Stimulated activated memory B cell treated with anti-CD40 and anti-IgM and Interleukin-4, amounts not matched to agents 10 μg/mL and 1 μg/mL and 100 μg/mL, for 72 hours (primary cell): ENCODE data around the gene ARAP1.

Source experiments
- ATAC-seq: fragments of 150-1000 bp; cut with Tn5 transposase; 2 replicates; pipeline ENCODE4 v1.10.0; 2021
- H3K27ac Mint-ChIP-seq: one replicate; pipeline ENCODE4 v1.8.0; 2022; ENCODE audit warnings: mild to moderate bottlenecking, mixed read lengths
- H3K27me3 Mint-ChIP-seq: one replicate; pipeline ENCODE4 v1.8.0; 2022; ENCODE audit warnings: mixed read lengths
- H3K36me3 Mint-ChIP-seq: one replicate; pipeline ENCODE4 v1.8.0; 2022; ENCODE audit warnings: mixed read lengths
- H3K4me1 Mint-ChIP-seq: one replicate; pipeline ENCODE4 v1.8.0; 2022; ENCODE audit warnings: mixed read lengths
- H3K4me3 Mint-ChIP-seq: one replicate; pipeline ENCODE4 v1.8.0; 2022; ENCODE audit warnings: mild to moderate bottlenecking, moderate library complexity, mixed read lengths
- H3K9me3 Mint-ChIP-seq: one replicate; pipeline ENCODE4 v1.8.0; 2022; ENCODE audit warnings: mixed read lengths

The ARAP1 gene

DNA sequence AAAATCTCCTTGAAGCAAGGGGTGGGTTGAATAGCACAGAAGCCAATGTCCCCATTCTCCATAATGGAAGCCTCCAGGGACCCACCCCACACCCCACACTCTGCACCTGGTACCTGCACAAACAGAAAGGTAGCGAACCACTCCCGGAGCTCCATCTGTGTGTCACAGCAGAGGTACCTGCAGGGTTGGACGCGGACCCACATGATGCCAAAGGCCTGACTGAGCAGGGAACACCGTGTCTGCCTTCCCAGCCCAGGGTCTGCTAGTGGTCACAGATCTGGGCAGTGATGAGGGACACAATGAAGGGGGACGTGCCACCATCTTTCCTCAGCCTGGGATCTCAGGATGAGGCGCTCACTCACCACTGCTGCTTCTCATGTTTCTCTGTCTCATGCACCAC, 64.9 kb downstream of the ARAP1 start:
- Mint-ChIP-seq H3K27ac (peak overlapping the region; percentile 14), H3K4me1 (peaks cover 6% of the 10 kb centered on the region), H3K36me3 (peaks cover 32% of the 10 kb centered on the region), H3K27me3 (no peaks in the 10 kb centered on the region), H3K4me3 (no peak overlapping the region), H3K9me3 (no peaks in the 10 kb centered on the region)
- no peak for ATAC-seq

DNA sequence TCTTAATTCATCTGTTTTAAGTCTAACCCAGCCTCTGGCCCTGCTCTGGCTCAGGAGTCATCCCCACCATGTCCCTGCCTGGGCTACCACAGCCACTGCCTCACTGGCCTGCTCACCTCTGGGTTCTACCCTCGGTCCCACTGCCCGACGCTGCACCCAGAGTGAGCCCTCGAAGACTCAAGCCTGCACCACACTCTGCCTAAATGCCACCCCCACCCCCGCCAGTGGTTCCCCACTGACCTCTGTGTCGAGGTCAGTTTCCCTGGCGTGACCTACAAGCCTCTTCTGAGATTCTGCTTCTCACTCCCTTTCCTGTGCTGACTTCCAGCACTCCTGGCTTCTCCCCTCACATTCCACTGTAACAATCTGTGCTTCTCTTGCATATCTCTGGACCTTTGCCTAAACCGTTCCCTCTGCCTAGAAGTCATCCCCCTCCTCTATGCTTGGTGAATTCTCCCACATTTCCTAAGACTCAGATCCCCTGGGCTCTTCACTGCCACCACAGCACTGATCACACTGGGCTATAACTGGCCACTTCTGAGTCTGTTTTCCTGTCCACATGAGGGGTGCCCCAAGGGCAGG, 65.5 kb downstream of the ARAP1 start:
- Mint-ChIP-seq H3K4me1 (peaks cover 6% of the 10 kb centered on the region), H3K4me3 (no peak overlapping the region), H3K27me3 (no peaks in the 10 kb centered on the region), H3K27ac (peak overlapping the region; percentile 14), H3K9me3 (no peaks in the 10 kb centered on the region), H3K36me3 (peaks cover 26% of the 10 kb centered on the region)
- no peak for ATAC-seq

DNA sequence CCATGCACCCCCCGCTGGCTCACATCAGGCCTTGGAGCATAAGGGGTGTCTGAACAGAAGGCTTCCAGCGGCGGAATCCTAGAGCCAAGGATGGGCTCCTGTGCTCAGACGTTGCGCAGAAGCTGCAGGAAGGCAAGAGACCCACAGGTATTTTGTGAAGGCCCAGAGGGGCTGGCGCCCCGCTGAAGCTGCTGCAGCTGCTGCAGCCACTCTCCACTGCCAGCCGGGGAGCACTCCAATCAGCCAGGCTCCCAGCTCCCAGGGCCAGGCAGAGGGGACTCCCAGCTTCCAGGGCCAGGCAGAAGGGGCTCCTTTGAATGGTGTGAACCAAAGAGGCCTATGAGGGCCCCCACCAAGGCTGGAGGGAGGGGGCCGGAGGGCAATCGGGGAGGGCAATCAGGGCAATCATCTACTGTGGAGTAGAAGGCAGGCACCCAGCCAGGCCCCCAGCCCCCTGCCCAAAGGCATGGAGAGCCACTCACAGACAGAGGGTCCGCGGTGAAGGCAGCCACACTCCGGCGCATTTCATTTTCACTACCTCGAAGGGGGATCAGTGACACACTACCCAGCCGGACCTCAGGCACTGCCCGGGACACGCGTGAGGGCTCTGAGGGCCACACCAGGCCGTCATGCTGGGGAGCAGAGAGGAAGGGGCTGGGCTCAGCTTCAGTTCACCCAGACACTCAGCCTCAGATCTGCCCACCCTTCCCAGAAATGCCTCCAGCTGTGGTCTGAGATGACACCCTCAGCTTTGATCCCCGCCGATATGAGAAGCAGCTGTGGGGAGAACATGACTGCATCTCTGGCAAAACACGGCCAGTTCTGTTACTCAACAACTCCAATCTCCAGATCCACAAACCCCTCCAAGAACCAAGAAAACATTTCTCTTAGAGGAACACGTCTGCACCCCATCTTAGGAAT, 66.4 kb downstream of the ARAP1 start:
- Mint-ChIP-seq H3K4me1 (peaks cover 12% of the 10 kb centered on the region), H3K27ac (peak overlapping the region; percentile 14), H3K36me3 (peaks cover 20% of the 10 kb centered on the region), H3K27me3 (no peaks in the 10 kb centered on the region), H3K9me3 (no peaks in the 10 kb centered on the region), H3K4me3 (no peak overlapping the region)
- no peak for ATAC-seq

DNA sequence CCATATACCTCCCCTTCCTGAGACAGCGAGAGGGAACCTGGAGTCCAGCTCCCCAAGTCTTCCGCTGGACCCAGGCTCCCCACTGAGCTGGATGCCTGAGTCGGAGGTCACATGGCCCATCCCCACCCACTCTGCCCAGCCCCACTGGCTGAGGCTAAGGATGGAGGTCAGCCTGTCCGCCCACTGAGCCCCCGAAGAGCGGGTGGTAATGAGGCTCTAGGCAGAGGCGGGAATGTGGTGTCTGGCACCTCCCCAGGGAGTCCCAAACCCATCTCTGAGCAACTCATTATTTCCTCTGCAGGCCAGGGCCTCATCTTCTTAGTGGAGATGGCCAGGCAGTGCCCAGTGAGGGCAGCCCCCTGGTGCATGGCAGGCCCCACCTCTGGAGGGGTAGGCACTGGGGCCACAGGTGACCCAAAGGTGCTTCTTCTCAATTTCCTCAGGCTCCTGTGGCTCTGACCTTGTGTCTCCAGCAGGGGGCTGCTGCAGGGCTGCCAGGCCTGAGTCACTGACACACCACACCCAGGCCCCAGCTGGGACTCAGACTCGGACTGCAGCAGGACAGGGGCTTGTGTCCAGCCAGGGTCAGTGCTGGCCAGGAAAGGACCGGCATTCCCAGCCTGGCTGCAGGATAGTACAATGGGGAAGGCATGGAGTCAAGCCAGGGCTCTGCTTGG, 67.8 kb downstream of the ARAP1 start:
- H3K9me3 Mint-ChIP-seq, result no peaks in the 10 kb centered on the region
- ATAC-seq, result peak; percentile 73
- H3K27me3 Mint-ChIP-seq, result no peaks in the 10 kb centered on the region
- peaks cover 12% of the 10 kb centered on the region for H3K4me1 Mint-ChIP-seq
- H3K36me3 Mint-ChIP-seq, result peaks cover 12% of the 10 kb centered on the region
- H3K4me3 Mint-ChIP-seq, result no peak overlapping the region
- H3K27ac Mint-ChIP-seq, result peak overlapping the region; percentile 55

DNA sequence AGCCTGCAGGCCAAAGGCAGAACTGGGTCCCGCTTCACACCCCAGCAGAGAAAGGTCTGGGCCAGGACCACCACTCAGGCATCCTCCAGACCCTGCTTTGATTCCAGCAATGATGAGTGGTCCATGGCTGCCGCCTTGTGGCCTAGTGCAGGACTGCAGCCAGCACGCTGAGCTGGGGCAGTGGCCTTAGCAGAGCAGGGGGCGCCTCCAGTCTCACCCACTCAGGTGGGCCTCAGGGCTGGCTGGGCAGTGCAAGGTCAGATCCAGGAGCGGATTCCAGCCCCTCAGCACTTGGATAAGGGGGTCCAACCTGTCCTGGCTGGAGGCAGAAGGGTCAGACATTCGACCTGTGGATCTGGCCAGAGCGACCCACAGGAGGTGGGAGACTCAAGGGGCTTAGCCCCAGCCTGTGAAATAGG, 68.4 kb downstream of the ARAP1 start:
- Mint-ChIP-seq H3K4me3 (no peak overlapping the region), H3K4me1 (peaks cover 18% of the 10 kb centered on the region), H3K27ac (no peak overlapping the region), H3K9me3 (no peaks in the 10 kb centered on the region), H3K27me3 (no peaks in the 10 kb centered on the region), H3K36me3 (peaks cover 11% of the 10 kb centered on the region)
- peak; percentile 70 for ATAC-seq

DNA sequence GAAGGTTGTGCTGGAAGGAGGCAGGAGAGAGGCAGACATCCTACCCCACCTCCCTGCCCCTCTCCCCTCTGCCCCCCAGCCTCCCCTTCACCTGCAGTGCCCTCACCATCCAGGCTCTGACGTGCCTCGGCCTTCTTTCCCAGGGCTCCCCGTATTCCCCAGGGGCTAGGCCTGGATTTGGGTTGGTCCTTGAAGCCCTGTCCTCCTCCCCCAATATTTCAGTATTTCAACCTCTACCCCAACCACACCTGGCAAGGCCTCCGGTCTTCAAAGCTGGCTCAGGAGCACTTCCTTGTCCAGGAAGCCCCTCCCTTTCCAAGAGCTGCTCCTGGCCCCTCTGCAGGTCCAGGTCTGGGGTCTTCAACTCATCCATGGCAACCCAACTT, 69.4 kb downstream of the ARAP1 start:
- no peak for ATAC-seq
- Mint-ChIP-seq H3K4me3 (no peak overlapping the region), H3K9me3 (no peaks in the 10 kb centered on the region), H3K27me3 (peaks cover 8% of the 10 kb centered on the region), H3K36me3 (peaks cover 11% of the 10 kb centered on the region), H3K4me1 (peaks cover 24% of the 10 kb centered on the region), H3K27ac (no peak overlapping the region)

DNA sequence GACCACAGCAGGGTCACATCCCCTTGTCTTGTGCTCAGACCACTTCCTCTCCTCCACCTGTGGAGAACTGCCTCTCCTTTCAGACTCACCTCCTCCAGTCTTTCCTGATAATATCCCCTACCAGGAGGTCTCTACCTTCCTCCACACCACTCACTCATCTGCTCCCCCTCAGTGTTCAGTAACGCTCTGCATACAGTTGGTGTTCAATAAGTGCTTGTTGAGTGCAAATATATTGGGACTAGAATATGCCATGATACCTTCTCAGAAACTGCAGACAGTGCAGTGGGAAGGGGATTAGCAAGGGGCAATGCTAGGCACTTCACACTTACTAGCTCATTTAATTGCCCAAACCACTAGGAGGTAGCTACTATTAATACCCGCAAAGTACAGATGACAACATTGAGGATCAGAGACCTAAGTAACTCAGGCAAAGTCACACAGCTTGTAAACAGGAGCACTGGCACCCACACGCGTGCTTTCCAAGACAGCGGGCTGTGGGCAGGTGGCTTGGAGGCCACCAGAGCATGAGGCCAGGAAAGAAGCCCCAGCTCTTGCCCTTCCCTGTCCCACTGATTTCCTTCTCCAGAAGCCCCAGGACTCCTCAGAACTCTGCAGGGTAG, 69.9 kb downstream of the ARAP1 start:
- peaks cover 27% of the 10 kb centered on the region for H3K4me1 Mint-ChIP-seq

DNA sequence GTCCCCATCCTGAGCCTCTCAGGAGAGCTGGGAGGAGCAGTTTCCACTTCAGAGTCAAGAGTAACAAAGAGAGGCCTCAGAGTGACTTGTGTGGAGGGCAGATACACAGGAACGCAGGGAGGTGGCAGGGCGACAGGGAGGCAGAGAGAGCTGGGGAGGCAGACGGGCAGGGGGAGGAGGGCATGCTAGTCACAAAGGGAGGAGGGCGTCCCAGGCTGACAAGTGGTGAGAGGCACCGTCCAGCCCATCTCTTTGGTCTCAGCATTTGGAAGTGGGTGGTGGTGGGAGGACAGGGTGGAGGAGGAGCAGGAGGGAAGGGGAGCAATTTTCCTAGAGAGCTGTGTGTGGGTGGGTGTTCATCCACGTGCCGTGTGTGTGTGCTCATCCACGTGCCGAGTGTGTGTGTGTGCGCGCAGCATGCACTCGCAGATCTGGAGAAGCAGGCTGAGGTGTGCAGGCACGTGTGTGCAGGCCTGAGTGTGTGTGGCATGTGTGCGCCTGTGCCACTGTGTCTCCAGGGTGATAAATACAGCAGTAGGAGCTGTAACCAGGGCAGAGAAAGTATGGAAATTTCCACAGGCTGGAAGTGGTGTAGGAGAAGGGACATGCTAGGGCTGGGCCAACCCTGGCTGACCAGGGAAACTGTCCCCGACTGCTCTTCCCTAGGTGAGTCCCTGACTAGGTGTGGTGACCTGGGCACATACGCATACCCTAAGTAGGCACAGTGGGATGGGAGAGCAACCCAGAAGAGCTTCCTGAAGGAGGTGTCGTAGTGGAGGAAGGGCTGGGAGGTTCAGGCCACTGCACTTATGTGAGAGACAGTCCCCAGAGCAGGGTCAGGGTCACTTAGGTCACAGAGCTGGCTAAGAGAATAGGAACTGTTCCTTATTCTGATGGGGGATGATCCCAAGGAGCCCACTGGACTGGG, 70.7 kb downstream of the ARAP1 start:
- Mint-ChIP-seq H3K4me1 (peaks cover 33% of the 10 kb centered on the region), H3K4me3 (no peak overlapping the region), H3K27me3 (peaks cover 16% of the 10 kb centered on the region), H3K9me3 (no peaks in the 10 kb centered on the region), H3K27ac (no peak overlapping the region), H3K36me3 (peaks cover 5% of the 10 kb centered on the region)
- no peak for ATAC-seq

More for the DNA sequence above, 69.9 kb downstream of the ARAP1 start:
- no peak for ATAC-seq
- Mint-ChIP-seq H3K36me3 (peaks cover 11% of the 10 kb centered on the region), H3K27me3 (peaks cover 11% of the 10 kb centered on the region), H3K27ac (no peak overlapping the region), H3K4me3 (no peak overlapping the region), H3K9me3 (no peaks in the 10 kb centered on the region)

DNA sequence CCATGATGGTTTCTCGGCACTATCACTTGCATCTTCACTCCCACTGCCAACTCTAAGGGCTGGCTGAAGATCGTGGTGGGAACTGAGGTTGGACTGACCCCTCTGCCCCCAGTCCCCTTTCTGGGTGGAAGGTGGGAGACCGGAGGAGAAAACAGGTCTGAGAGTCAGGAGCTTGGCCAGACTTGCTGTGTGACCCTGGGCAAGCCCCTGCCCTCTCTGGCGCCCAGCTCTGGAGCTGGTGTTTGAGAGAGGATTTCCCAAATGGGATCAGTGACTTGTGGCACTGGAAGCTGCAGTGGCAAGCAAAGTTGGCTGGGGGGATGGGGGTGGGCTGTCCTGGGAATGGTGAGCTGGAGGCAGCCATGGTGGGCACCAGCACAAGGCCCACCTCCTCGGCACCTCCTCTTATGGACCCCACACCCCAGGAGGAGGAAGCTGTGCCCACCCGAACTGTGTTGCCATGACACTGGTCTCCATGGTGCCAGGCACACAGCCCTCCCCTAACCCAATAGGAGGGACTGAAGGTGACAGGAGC, 71.5 kb downstream of the ARAP1 start:
- ATAC-seq, result no peak
- H3K4me1 Mint-ChIP-seq, result peaks cover 33% of the 10 kb centered on the region
- no peak overlapping the region for H3K27ac Mint-ChIP-seq
- H3K27me3 Mint-ChIP-seq, result peaks cover 21% of the 10 kb centered on the region
- H3K4me3 Mint-ChIP-seq, result no peak overlapping the region
- no peaks in the 10 kb centered on the region for H3K9me3 Mint-ChIP-seq
- peaks cover 5% of the 10 kb centered on the region for H3K36me3 Mint-ChIP-seq

DNA sequence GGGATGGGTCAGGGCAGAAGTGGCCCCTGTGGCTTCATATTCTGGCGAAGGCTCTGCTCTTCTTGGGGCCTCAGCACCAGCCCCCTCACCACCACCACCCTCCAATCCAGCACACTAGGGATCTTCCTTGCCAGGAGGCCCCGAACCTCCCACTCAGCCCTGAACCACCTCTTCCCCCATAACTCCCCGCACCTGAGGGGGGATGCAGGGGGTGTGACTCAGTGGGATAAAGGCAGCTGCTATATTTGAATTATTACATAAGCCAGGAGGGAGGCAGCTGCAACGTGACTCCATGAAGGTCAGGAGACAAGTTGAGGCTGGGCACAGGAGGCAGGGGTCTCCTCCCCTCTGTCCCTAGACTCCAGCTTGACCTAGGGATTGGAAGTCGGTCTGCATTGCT, 72.3 kb downstream of the ARAP1 start:
- Mint-ChIP-seq H3K36me3 (peaks cover 5% of the 10 kb centered on the region), H3K27ac (no peak overlapping the region), H3K9me3 (no peaks in the 10 kb centered on the region), H3K4me3 (no peak overlapping the region), H3K27me3 (peaks cover 29% of the 10 kb centered on the region), H3K4me1 (peaks cover 33% of the 10 kb centered on the region)
- no peak for ATAC-seq

DNA sequence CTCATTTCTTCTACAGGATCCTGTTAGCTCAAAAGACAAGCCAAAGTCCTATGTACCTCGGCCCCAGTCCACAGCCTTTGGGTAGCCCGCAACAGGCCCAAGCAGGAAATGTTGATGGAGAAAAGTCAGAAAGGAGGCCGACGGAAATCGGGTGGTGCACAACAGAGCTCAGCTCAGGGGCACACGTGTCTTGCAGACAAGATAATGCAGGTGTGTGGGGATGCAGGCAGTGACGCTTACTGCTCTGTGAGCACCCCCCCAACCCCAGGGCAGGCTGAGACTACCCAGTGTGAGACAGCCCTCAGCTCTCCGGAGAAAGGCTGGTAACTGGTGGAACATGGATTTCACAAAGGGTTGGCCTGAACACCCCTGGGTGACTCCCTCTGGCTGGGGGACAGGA, 73.7 kb downstream of the ARAP1 start:
- Mint-ChIP-seq H3K36me3 (peaks cover under 1% of the 10 kb centered on the region), H3K9me3 (no peaks in the 10 kb centered on the region), H3K27ac (no peak overlapping the region), H3K4me1 (peaks cover 38% of the 10 kb centered on the region), H3K27me3 (peaks cover 43% of the 10 kb centered on the region), H3K4me3 (no peak overlapping the region)
- ATAC-seq, result no peak

DNA sequence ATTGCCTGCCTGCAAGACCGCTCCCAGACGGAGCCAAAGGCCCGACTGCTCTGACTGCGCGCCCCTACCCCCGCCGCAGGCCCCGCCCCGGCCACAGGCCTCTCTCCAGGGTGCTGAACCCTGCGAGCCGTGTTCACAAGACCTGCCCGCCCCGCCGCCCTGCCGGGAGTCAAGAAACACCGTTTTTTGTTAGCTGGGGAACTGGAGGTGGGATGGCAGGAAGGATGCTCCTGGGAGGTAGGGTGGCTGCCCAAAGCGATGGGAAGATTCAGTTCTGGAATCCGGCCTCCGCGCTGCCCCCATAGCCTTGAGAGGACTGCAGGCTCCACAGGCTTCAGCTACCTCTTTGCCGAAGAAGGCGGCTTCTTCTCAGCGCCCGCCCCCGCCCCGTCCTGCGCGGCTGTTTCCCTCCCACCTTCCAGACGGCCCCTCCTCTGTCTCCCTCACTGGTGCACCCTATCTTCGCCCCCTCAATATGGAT, 75.3 kb downstream of the ARAP1 start:
- Mint-ChIP-seq H3K4me1 (peaks cover 54% of the 10 kb centered on the region), H3K36me3 (no peaks in the 10 kb centered on the region), H3K9me3 (no peaks in the 10 kb centered on the region), H3K4me3 (no peak overlapping the region), H3K27ac (no peak overlapping the region), H3K27me3 (peaks cover 59% of the 10 kb centered on the region)
- ATAC-seq, result peak; percentile 69

DNA sequence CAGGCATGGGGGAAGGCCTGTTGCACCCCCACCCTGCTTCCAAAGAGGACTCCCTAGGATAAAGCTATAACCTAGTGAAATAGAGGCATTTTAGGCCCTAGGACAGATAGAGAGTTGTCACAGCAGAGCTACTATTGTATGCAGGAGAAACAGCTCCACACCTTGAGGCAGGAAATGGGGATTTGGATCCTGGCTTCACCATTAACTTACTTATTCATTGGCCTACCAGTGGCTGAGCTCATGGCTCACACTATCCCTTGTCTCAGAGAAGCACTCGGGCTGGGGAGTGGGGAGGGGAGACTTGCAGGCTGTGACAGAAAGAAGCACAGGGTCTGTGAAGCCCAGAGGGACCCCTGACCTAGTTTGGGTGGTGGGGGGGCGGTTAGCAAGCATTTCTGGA, 77.0 kb downstream of the ARAP1 start:
- no peak for ATAC-seq
- H3K27ac Mint-ChIP-seq, result no peak overlapping the region
- H3K27me3 Mint-ChIP-seq, result peaks cover 76% of the 10 kb centered on the region
- no peak overlapping the region for H3K4me3 Mint-ChIP-seq
- peaks cover 50% of the 10 kb centered on the region for H3K4me1 Mint-ChIP-seq
- H3K9me3 Mint-ChIP-seq, result no peaks in the 10 kb centered on the region
- H3K36me3 Mint-ChIP-seq, result no peaks in the 10 kb centered on the region
